H1 (cell line): ENCODE measurements around the gene SCAMP2. TPM values are rescaled to one million over a fixed set of nuclear protein-coding genes. Genes with fewer than 3 reads are reported as not detected.

ENCODE experiments used
- CTCF ChIA-PET: fragments of 300-600 bp; sonication (Branson Sonifier 250); formaldehyde crosslinking; loops from one replicate; lab custom pipeline; 2021; ENCODE audit not compliant: partially characterized antibody; lab: Charles Lee
- POLR2A ChIA-PET: fragments of 300-600 bp; sonication (Branson Sonifier 250); formaldehyde crosslinking; loops from one replicate; lab custom pipeline; 2021; ENCODE audit warnings: inconsistent platforms; ENCODE audit not compliant: partially characterized antibody; lab: Charles Lee
- DNase-seq, 2 experiments: peaks; one replicate each; pipeline versions ENCODE4 v3.0.0 to v3.0.0-alpha.2; 2010 to 2022; ENCODE audit warnings: low spot score in 2 of 2, low read depth in 1 of 2, mixed read lengths in 1 of 2
- FAIRE-seq: peaks from 2 replicates; lab custom pipeline; 2011; peaks lifted over from hg19 to GRCh38; lab: Jason Lieb, UNC
- H2AFZ ChIP-seq: 2 replicates; pipeline ENCODE4 v1.8.1; 2012; ENCODE audit warnings: low read length, inconsistent platforms
- H2AK5ac ChIP-seq: 2 replicates; pipeline ENCODE4 v1.6.1; 2013; ENCODE audit warnings: low read depth, low read length
- H2BK120ac ChIP-seq: replicated peaks from 2 replicates; pipeline ENCODE3; 2013; ENCODE audit warnings: low read depth, low read length, inconsistent platforms
- H2BK12ac ChIP-seq: 2 replicates; pipeline ENCODE4 v1.6.1; 2013; ENCODE audit warnings: low read depth, low read length
- H2BK15ac ChIP-seq: 2 replicates; pipeline ENCODE4 v1.6.1; 2013; ENCODE audit warnings: low read length
- H2BK20ac ChIP-seq: 2 replicates; pipeline ENCODE4 v1.6.1; 2013; ENCODE audit warnings: low read length
- H2BK5ac ChIP-seq: 2 replicates; pipeline ENCODE4 v1.6.1; 2013; ENCODE audit warnings: low read depth, low read length
- H3K14ac ChIP-seq: 2 replicates; pipeline ENCODE4 v1.6.1; 2013; ENCODE audit warnings: inconsistent platforms; ENCODE audit not compliant: insufficient read length
- H3K18ac ChIP-seq: 2 replicates; pipeline ENCODE4 v1.6.1; 2013; ENCODE audit warnings: low read length; ENCODE audit errors: extremely low read depth
- H3K23ac ChIP-seq: 2 replicates; pipeline ENCODE4 v1.6.1; 2013; ENCODE audit warnings: inconsistent platforms; ENCODE audit not compliant: insufficient read length
- H3K23me2 ChIP-seq: 2 replicates; pipeline ENCODE4 v1.6.1; 2013; ENCODE audit warnings: low read depth, low read length
- H3K27ac ChIP-seq: 2 replicates; pipeline ENCODE4 v1.6.1; 2011; ENCODE audit warnings: low read depth, low read length, inconsistent platforms
- H3K27me3 ChIP-seq, 4 experiments: replicated peaks in 1 of 4; 1 replicate in 1 of 4; 2 replicates in 3 of 4; pipeline versions ENCODE4 v1.6.1 to v1.8.1; 2011 to 2013; ENCODE audit warnings: low read length in 3 of 4, mild to moderate bottlenecking in 3 of 4, inconsistent platforms in 2 of 4, mixed read lengths in 2 of 4, moderate library complexity in 1 of 4; ENCODE audit not compliant: control insufficient read depth in 3 of 4, insufficient read depth in 3 of 4; ENCODE audit errors: extremely low read depth in 1 of 4
- H3K36me3 ChIP-seq, 4 experiments: 2 replicates each; pipeline versions ENCODE4 v1.6.1 to v1.8.1; 2011 to 2013; ENCODE audit warnings: mild to moderate bottlenecking in 4 of 4, low read length in 3 of 4, moderate library complexity in 2 of 4, control low read depth in 1 of 4, inconsistent platforms in 1 of 4; ENCODE audit not compliant: insufficient read depth in 4 of 4, control insufficient read depth in 2 of 4
- H3K4ac ChIP-seq: replicated peaks from 2 replicates; pipeline ENCODE3; 2013; ENCODE audit warnings: low read length, low read depth, mixed read lengths, inconsistent platforms; ENCODE audit not compliant: insufficient read length
- H3K4me1 ChIP-seq, 4 experiments: replicated peaks in 1 of 4; 1 replicate in 1 of 4; 2 replicates in 3 of 4; pipeline versions ENCODE4 v1.6.1 to v1.8.1; 2011 to 2013; ENCODE audit warnings: low read length in 3 of 4, inconsistent platforms in 2 of 4, mixed read lengths in 1 of 4; ENCODE audit not compliant: insufficient read depth in 4 of 4, control insufficient read depth in 3 of 4
- H3K4me2 ChIP-seq, 2 experiments: 2 replicates each; pipeline versions ENCODE4 v1.6.1 to v1.8.1; 2011 to 2013; ENCODE audit warnings: low read depth in 2 of 2, low read length in 2 of 2, control low read depth in 1 of 2, inconsistent platforms in 1 of 2, mild to moderate bottlenecking in 1 of 2; ENCODE audit not compliant: insufficient read depth in 1 of 2
- H3K4me3 ChIP-seq, 4 experiments: fragments of 200-600, 300-600 bp in 1 of 4; sonication (generic), shearing (Covaris generic), sonication (Bioruptor Twin) in 1 of 4; 2 replicates each; pipeline versions ENCODE4 v1.5.1 to v1.8.1; 2011 to 2016; ENCODE audit warnings: low read length in 4 of 4, low read depth in 3 of 4, control low read depth in 2 of 4, inconsistent platforms in 2 of 4, mild to moderate bottlenecking in 2 of 4, mixed read lengths in 1 of 4, moderate library complexity in 1 of 4; ENCODE audit not compliant: insufficient read depth in 2 of 4; ENCODE audit errors: extremely low read depth in 1 of 4
- H3K56ac ChIP-seq: replicated peaks from 2 replicates; pipeline ENCODE3; 2013; ENCODE audit warnings: low read depth, mild to moderate bottlenecking, mixed read lengths, low read length, inconsistent platforms; ENCODE audit not compliant: insufficient read length
- H3K79me1 ChIP-seq: 2 replicates; pipeline ENCODE4 v1.6.1; 2013; ENCODE audit warnings: low read depth, low read length, control low read depth
- H3K79me2 ChIP-seq, 2 experiments: 2 replicates each; pipeline versions ENCODE4 v1.6.1 to v1.8.1; 2012 to 2013; ENCODE audit warnings: low read length in 2 of 2, mild to moderate bottlenecking in 2 of 2, inconsistent platforms in 1 of 2; ENCODE audit not compliant: insufficient read depth in 2 of 2, control insufficient read depth in 1 of 2
- H3K9ac ChIP-seq, 4 experiments: replicated peaks in 1 of 4; 1 replicate in 1 of 4; 2 replicates in 3 of 4; pipeline versions ENCODE4 v1.6.1 to v1.8.1; 2011 to 2013; ENCODE audit warnings: low read depth in 3 of 4, low read length in 3 of 4, control low read depth in 2 of 4, mild to moderate bottlenecking in 2 of 4, moderate library complexity in 2 of 4, inconsistent platforms in 1 of 4; ENCODE audit errors: extremely low read depth in 1 of 4
- H3K9me3 ChIP-seq, 2 experiments: 2 replicates each; pipeline versions ENCODE4 v1.6.1 to v1.8.1; 2012 to 2013; ENCODE audit warnings: mild to moderate bottlenecking in 2 of 2, moderate library complexity in 2 of 2, control low read depth in 1 of 2, inconsistent platforms in 1 of 2, low read depth in 1 of 2, low read length in 1 of 2, mixed read lengths in 1 of 2; ENCODE audit not compliant: insufficient read depth in 2 of 2
- H4K20me1 ChIP-seq, 2 experiments: replicated peaks in 1 of 2; 2 replicates each; pipeline versions ENCODE3 to v1.8.1; 2011 to 2013; ENCODE audit warnings: inconsistent platforms in 2 of 2, low read length in 2 of 2, mild to moderate bottlenecking in 1 of 2; ENCODE audit not compliant: insufficient read depth in 2 of 2, control insufficient read depth in 1 of 2
- H4K5ac ChIP-seq: 2 replicates; pipeline ENCODE4 v1.6.1; 2013; ENCODE audit warnings: low read length, low read depth, mixed read lengths, inconsistent platforms; ENCODE audit not compliant: insufficient read length
- H4K8ac ChIP-seq: 2 replicates; pipeline ENCODE4 v1.8.0; 2013; ENCODE audit warnings: mild to moderate bottlenecking, moderate library complexity, low read length, inconsistent platforms; ENCODE audit not compliant: insufficient read depth; ENCODE audit errors: extremely low read depth
- H4K91ac ChIP-seq: replicated peaks from 2 replicates; pipeline ENCODE3; 2013; ENCODE audit warnings: low read length, mixed read lengths, inconsistent platforms; ENCODE audit not compliant: insufficient read length
- BACH1 ChIP-seq: IDR thresholded peaks from 2 replicates; pipeline ENCODE4 v1.6.1; 2012; ENCODE audit warnings: low read length, improper control_type of control experiment
- BCL11A ChIP-seq, 2 experiments: IDR thresholded peaks; one replicate each; pipeline ENCODE4 v1.6.1; 2011; ENCODE audit warnings: low read depth in 2 of 2, low read length in 2 of 2, mild to moderate bottlenecking in 2 of 2
- CEBPB ChIP-seq: IDR thresholded peaks from 2 replicates; pipeline ENCODE4 v1.6.1; 2012; ENCODE audit warnings: low read depth, low read length
- CHD2 ChIP-seq: IDR thresholded peaks from 2 replicates; pipeline ENCODE4 v1.6.1; 2012; ENCODE audit warnings: low read length, improper control_type of control experiment
- EZH2 ChIP-seq: fragments of 200-600 bp; sonication (generic); IDR thresholded peaks from 2 replicates; pipeline ENCODE4 v1.7.1; 2012; ENCODE audit warnings: low read depth, mild to moderate bottlenecking, moderate library complexity, low read length, inconsistent platforms; ENCODE audit not compliant: severe bottlenecking
- JUN ChIP-seq: IDR thresholded peaks from 2 replicates; pipeline ENCODE4 v1.6.1; 2011; ENCODE audit warnings: low read depth, mild to moderate bottlenecking, improper control_type of control experiment, low read length
- JUND ChIP-seq: IDR thresholded peaks from 2 replicates; pipeline ENCODE4 v1.6.1; 2011; ENCODE audit warnings: mild to moderate bottlenecking, improper control_type of control experiment, low read length
- MAX ChIP-seq: IDR thresholded peaks from 2 replicates; pipeline ENCODE4 v1.6.1; 2012; ENCODE audit warnings: inconsistent platforms
- PHF8 ChIP-seq: fragments of 200-600 bp; sonication (generic); conservative IDR thresholded peaks from 2 replicates; pipeline ENCODE4 v1.7.1; 2012; ENCODE audit warnings: low read depth, mild to moderate bottlenecking, inconsistent platforms, low read length, moderate library complexity
- POLR2AphosphoS5 ChIP-seq: IDR thresholded peaks from 2 replicates; pipeline ENCODE4 v1.6.1; 2011; ENCODE audit warnings: low read depth, low read length
- SUZ12 ChIP-seq: fragments of 200-600 bp; sonication (generic); IDR thresholded peaks from 2 replicates; pipeline ENCODE4 v1.6.1; 2012; ENCODE audit warnings: mild to moderate bottlenecking, inconsistent platforms, low read length, moderate library complexity, mixed read lengths
- TBP ChIP-seq: IDR thresholded peaks from 2 replicates; pipeline ENCODE4 v1.6.1; 2011; ENCODE audit warnings: low read depth, low read length, improper control_type of control experiment
- TEAD4 ChIP-seq: IDR thresholded peaks from 2 replicates; pipeline ENCODE4 v1.6.1; 2012; ENCODE audit warnings: low read depth, low read length, inconsistent platforms, mixed read lengths
- ZNF274 ChIP-seq: IDR thresholded peaks from 2 replicates; pipeline ENCODE4 v1.7.0; 2012; ENCODE audit warnings: low read length, borderline replicate concordance; ENCODE audit errors: extremely low read depth
- WGBS, 2 experiments: shearing (Covaris generic) in 1 of 2; methylation state at CpG; one replicate each; pipeline versions ENCODE4 v1.1.6 to v1.1.7; 2013 to 2015; ENCODE audit warnings: low lambda C conversion rate in 2 of 2, mixed read lengths in 2 of 2, inconsistent platforms in 1 of 2, low coverage in 1 of 2, missing lambda C conversion rate in 1 of 2; ENCODE audit not compliant: insufficient replicate concordance in 2 of 2, insufficient coverage in 1 of 2, insufficient read length in 1 of 2; ENCODE audit errors: extremely low coverage in 1 of 2, missing lambda C conversion rate in 1 of 2; 5-methylcytosine and 5-hydroxymethylcytosine counted together
- polyA plus RNA-seq, 7 experiments: library from polyadenylated mRNA; depleted of rRNA in 3 of 7; stranded (reverse) in 5 of 7; unstranded in 2 of 7; fragments of >200 nt in 5 of 7; fragments of 200-250 nt in 2 of 7; gene quantifications; 1 replicate in 5 of 7; 2 replicates in 1 of 7; 4 replicates in 1 of 7; pipeline versions ENCODE4 v1.2.1 to v1.2.3, GENCODE V29; 2011 to 2013; ENCODE audit warnings: missing spikeins in 2 of 7, mixed read lengths in 2 of 7
- total RNA-seq: library from RNA; stranded (reverse); fragmentation: NEBNext Ultra II Directional; extraction: Animal tissue kit (Norgen Biotek cat#: 25700); gene quantifications from 2 replicates; pipeline ENCODE4 v1.2.1, GENCODE V29; 2021
- TF ChIP-seq, protein P1 (sequence below): IDR thresholded peaks from 2 replicates; pipeline ENCODE4 v1.6.1; 2012; ENCODE audit warnings: inconsistent platforms

SCAMP2 gene
- total and polyA plus RNA-seq, 2 of the 8 experiments (the other 6 are each of a cell fraction or from before 2014, with no cell fraction given), result 41.7 to 131 TPM

- Histone ChIP-seq H3K79me1 (no peaks in the 10 kb centered on the region), H3K36me3 (no peaks in the 10 kb centered on the region), H3K27me3 (peaks cover 2 to 30% (median 20%) of the 10 kb centered on the region in 4 experiments), H3K56ac (no peak overlapping the region), H2BK15ac (no peak overlapping the region), H2BK20ac (no peak overlapping the region), H4K20me1 (no peaks in the 10 kb centered on the region), H3K23me2 (0 out of 2 replicates have a peak, but pooled peaks cover 4% of the 10 kb centered on the region), H3K18ac (no peak overlapping the region), H3K4me1 (peaks cover 0 to 16% (median 6%) of the 10 kb centered on the region in 4 experiments; a peak in 6 of 7 replicates), H4K91ac (no peak overlapping the region), H3K4me2 (no peak overlapping the region), H2BK5ac (no peak overlapping the region), H3K14ac (no peak overlapping the region), H3K23ac (no peak overlapping the region), H3K9me3 (no peaks in the 10 kb centered on the region), H2AK5ac (no peak overlapping the region), H3K27ac (no peak overlapping the region), H4K5ac (no peak overlapping the region), H2AFZ (no peak overlapping the region), H3K79me2 (no peaks in the 10 kb centered on the region), H3K4me3 (no peak overlapping the region), H2BK12ac (no peak overlapping the region), H3K4ac (no peak overlapping the region), H3K9ac (no peak overlapping the region), H2BK120ac (no peak overlapping the region), H4K8ac (no peak overlapping the region)
- ChIA-PET POLR2A (interaction anchor here (1.2 to 1.8 kb wide), 4 partner anchors 10 to 25 kb away, joined by 3 to 7 read pairs (median 4); partner anchors contain the start of gene ULK3), CTCF (interaction anchor here (0.8 to 15.7 kb wide), 12 partner anchors 8 to 114 kb away, joined by 3 to 135 read pairs (median 6); partner anchors contain the start of gene LMAN1L)
- DNase-seq (no peak), FAIRE-seq (no peak)
- WGBS, 2 experiments, result 80% methylated on average over 6 of the region's 7 CpGs; no CpG with 5 or more reads in 1 of the 2 experiments
- TF ChIP-seq CEBPB (no peak), ZNF274 (no peak), TBP (no peak), PHF8 (no peak), JUND (no peak), SUZ12 (no peak), BCL11A (IDR thresholded peaks at IDR 0.05; ENCODE audit: low read depth in 2 of 2, low read length in 2 of 2) (no peak), EZH2 (no peak), CHD2 (no peak), TEAD4 (no peak), BACH1 (no peak), POLR2AphosphoS5 (no peak), MAX (no peak), JUN (no peak)
- TF ChIP-seq, protein P1, sequence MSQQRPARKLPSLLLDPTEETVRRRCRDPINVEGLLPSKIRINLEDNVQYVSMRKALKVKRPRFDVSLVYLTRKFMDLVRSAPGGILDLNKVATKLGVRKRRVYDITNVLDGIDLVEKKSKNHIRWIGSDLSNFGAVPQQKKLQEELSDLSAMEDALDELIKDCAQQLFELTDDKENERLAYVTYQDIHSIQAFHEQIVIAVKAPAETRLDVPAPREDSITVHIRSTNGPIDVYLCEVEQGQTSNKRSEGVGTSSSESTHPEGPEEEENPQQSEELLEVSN, result no peak
Observed at GRCh38 chr15:74821790-74822158, 51.4 kb downstream of the SCAMP2 start.
